SK-N-SH treated with all-trans-retinoic acid at 6 μM for 48 hours (cell line): ENCODE results near the gene LRRC8C.

ENCODE experiments used
- ATAC-seq: fragments of 200-7000 bp; cut with Tn5 transposase; 3 replicates; pipeline ENCODE4 v1.9.1; 2020; ENCODE audit warnings: mild to moderate bottlenecking, moderate library complexity
- ARNTL ChIP-seq: fragments of 450-650 bp; formaldehyde crosslinking; IDR thresholded peaks from 2 replicates; pipeline ENCODE4 v1.5.0; 2020; ENCODE audit warnings: low read depth, mild to moderate bottlenecking, moderate library complexity, borderline replicate concordance
- BACH2 ChIP-seq: fragments of 250-450 bp; sonication (Bioruptor Pico); IDR thresholded peaks from 2 replicates; pipeline ENCODE4 v1.9.0; 2021; ENCODE audit warnings: mild to moderate bottlenecking, borderline replicate concordance
- CSRNP3 ChIP-seq: fragments of 250-450 bp; sonication (Bioruptor Pico); IDR thresholded peaks from 2 replicates; pipeline ENCODE4 v1.5.1; 2021; ENCODE audit warnings: mild to moderate bottlenecking, moderate library complexity
- ESRRG ChIP-seq: fragments of 250-450 bp; sonication (Bioruptor Pico); IDR thresholded peaks from 2 replicates; pipeline ENCODE4 v1.6.1; 2021; ENCODE audit warnings: mild to moderate bottlenecking
- ISL1 ChIP-seq: fragments of 250-450 bp; sonication (Bioruptor Pico); IDR thresholded peaks from 2 replicates; pipeline ENCODE4 v2.1.2; 2022; ENCODE audit warnings: mild to moderate bottlenecking, moderate library complexity
- PPARA ChIP-seq: fragments of 250-450 bp; sonication (Bioruptor Pico); IDR thresholded peaks from 2 replicates; pipeline ENCODE4 v1.5.0; 2020; ENCODE audit warnings: mild to moderate bottlenecking, borderline replicate concordance
- RARB ChIP-seq: fragments of 250-450 bp; sonication (Bioruptor Pico); IDR thresholded peaks from 2 replicates; pipeline ENCODE4 v1.8.0; 2021; ENCODE audit warnings: mild to moderate bottlenecking, moderate library complexity
- TCF4 ChIP-seq: fragments of 250-450 bp; sonication (Bioruptor Pico); IDR thresholded peaks from 2 replicates; pipeline ENCODE4 v1.8.0; 2021; ENCODE audit warnings: mild to moderate bottlenecking, moderate library complexity, borderline replicate concordance
- TOX ChIP-seq: fragments of 250-450 bp; sonication (Bioruptor Pico); IDR thresholded peaks from 2 replicates; pipeline ENCODE4 v1.8.0; 2021; ENCODE audit warnings: mild to moderate bottlenecking, moderate library complexity, borderline replicate concordance
- ZC3H10 ChIP-seq: fragments of 250-450 bp; sonication (Bioruptor Pico); IDR thresholded peaks from 2 replicates; pipeline ENCODE4 v1.5.1; 2021; ENCODE audit warnings: mild to moderate bottlenecking, moderate library complexity
- ZFP3 ChIP-seq: fragments of 250-450 bp; sonication (Bioruptor Pico); IDR thresholded peaks from 2 replicates; pipeline ENCODE4 v1.5.0; 2020; ENCODE audit warnings: mild to moderate bottlenecking, moderate library complexity
- ZFP30 ChIP-seq: fragments of 450-650 bp; formaldehyde crosslinking; IDR thresholded peaks from 2 replicates; pipeline ENCODE4 v1.5.0; 2022; ENCODE audit warnings: mild to moderate bottlenecking, moderate library complexity
- ZNF565 ChIP-seq: fragments of 450-650 bp; formaldehyde crosslinking; conservative IDR thresholded peaks from 2 replicates; pipeline ENCODE4 v1.5.0; 2020; ENCODE audit warnings: low read depth, mild to moderate bottlenecking, moderate library complexity
- ZNF8 ChIP-seq: fragments of 450-650 bp; formaldehyde crosslinking; IDR thresholded peaks from 2 replicates; pipeline ENCODE4 v1.5.0; 2020; ENCODE audit warnings: mild to moderate bottlenecking, moderate library complexity
- TF ChIP-seq, protein P1 (sequence below): fragments of 250-450 bp; sonication (Bioruptor Pico); IDR thresholded peaks from 2 replicates; pipeline ENCODE4 v1.8.0; 2021; ENCODE audit warnings: low read depth, mild to moderate bottlenecking, moderate library complexity, borderline replicate concordance
- TF ChIP-seq, protein P2 (sequence below): fragments of 250-450 bp; sonication (Bioruptor Pico); IDR thresholded peaks from 2 replicates; pipeline ENCODE4 v1.5.1; 2020; ENCODE audit warnings: low read depth, mild to moderate bottlenecking, moderate library complexity
- TF ChIP-seq, protein P3 (sequence below): fragments of 250-450 bp; sonication (Bioruptor Pico); IDR thresholded peaks from 2 replicates; pipeline ENCODE4 v1.5.0; 2020; ENCODE audit warnings: mild to moderate bottlenecking, moderate library complexity

LRRC8C gene

GRCh38 chr1:89603651-89604413, 29.1 kb upstream of the LRRC8C start:
- peak; percentile 69 for ATAC-seq
- TF ChIP-seq, protein P1, sequence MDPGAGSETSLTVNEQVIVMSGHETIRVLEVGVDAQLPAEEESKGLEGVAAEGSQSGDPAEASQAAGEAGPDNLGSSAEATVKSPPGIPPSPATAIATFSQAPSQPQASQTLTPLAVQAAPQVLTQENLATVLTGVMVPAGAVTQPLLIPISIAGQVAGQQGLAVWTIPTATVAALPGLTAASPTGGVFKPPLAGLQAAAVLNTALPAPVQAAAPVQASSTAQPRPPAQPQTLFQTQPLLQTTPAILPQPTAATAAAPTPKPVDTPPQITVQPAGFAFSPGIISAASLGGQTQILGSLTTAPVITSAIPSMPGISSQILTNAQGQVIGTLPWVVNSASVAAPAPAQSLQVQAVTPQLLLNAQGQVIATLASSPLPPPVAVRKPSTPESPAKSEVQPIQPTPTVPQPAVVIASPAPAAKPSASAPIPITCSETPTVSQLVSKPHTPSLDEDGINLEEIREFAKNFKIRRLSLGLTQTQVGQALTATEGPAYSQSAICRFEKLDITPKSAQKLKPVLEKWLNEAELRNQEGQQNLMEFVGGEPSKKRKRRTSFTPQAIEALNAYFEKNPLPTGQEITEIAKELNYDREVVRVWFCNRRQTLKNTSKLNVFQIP: no peak
- TF ChIP-seq CSRNP3 (no peak), ARNTL (CRISPR knock-in tag) (no peak), ZFP30 (no peak), ZNF8 (no peak), TCF4 (CRISPR knock-in tag) (no peak), TOX (CRISPR knock-in tag) (no peak), ZNF565 (no peak), PPARA (CRISPR knock-in tag) (no peak)
- TF ChIP-seq, protein P2, sequence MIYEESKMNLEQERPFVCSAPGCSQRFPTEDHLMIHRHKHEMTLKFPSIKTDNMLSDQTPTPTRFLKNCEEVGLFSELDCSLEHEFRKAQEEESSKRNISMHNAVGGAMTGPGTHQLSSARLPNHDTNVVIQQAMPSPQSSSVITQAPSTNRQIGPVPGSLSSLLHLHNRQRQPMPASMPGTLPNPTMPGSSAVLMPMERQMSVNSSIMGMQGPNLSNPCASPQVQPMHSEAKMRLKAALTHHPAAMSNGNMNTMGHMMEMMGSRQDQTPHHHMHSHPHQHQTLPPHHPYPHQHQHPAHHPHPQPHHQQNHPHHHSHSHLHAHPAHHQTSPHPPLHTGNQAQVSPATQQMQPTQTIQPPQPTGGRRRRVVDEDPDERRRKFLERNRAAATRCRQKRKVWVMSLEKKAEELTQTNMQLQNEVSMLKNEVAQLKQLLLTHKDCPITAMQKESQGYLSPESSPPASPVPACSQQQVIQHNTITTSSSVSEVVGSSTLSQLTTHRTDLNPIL (CRISPR knock-in tag): no peak
- TF ChIP-seq, protein P3, sequence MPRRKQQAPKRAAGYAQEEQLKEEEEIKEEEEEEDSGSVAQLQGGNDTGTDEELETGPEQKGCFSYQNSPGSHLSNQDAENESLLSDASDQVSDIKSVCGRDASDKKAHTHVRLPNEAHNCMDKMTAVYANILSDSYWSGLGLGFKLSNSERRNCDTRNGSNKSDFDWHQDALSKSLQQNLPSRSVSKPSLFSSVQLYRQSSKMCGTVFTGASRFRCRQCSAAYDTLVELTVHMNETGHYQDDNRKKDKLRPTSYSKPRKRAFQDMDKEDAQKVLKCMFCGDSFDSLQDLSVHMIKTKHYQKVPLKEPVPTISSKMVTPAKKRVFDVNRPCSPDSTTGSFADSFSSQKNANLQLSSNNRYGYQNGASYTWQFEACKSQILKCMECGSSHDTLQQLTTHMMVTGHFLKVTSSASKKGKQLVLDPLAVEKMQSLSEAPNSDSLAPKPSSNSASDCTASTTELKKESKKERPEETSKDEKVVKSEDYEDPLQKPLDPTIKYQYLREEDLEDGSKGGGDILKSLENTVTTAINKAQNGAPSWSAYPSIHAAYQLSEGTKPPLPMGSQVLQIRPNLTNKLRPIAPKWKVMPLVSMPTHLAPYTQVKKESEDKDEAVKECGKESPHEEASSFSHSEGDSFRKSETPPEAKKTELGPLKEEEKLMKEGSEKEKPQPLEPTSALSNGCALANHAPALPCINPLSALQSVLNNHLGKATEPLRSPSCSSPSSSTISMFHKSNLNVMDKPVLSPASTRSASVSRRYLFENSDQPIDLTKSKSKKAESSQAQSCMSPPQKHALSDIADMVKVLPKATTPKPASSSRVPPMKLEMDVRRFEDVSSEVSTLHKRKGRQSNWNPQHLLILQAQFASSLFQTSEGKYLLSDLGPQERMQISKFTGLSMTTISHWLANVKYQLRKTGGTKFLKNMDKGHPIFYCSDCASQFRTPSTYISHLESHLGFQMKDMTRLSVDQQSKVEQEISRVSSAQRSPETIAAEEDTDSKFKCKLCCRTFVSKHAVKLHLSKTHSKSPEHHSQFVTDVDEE (CRISPR knock-in tag): no peak

GRCh38 chr1:89604414-89604735, 28.5 kb upstream of the LRRC8C start:
- peak; percentile 49 for ATAC-seq
- no peak for TF ChIP-seq RARB
- TF ChIP-seq ESRRG: no peak
- TF ChIP-seq, protein P3 (CRISPR knock-in tag): no peak

DNA sequence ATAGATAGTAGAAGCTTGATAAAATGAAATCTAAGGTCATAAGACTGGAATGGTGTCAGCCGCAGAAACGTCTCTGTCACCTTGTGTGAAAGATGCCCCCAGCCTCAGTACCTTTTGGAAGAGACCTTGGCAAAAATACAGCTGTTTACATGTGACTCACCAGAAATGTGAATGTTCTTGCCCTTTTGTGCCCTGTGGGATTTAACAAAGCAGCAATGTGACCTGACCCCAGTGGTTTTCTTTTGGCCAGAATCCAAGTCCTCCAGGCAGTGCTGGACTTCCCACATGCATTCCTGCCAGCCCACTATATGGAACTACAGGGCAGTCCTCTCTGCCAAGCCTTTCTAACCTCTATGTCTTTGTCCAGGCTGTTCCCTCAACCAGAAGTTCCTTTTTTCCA, 27.2 kb upstream of the LRRC8C start:
- ATAC-seq: peak; percentile 20; the same call in 2 of the 3 replicates
- no peak for TF ChIP-seq PPARA (CRISPR knock-in tag)
- no peak for TF ChIP-seq ZC3H10 (CRISPR knock-in tag)
- TF ChIP-seq, protein P1: no peak
- TF ChIP-seq, protein P2 (CRISPR knock-in tag): no peak
- TF ChIP-seq ARNTL (CRISPR knock-in tag): no peak
- no peak for TF ChIP-seq ZFP3 (CRISPR knock-in tag)
- TF ChIP-seq RARB: no peak
- TF ChIP-seq ESRRG: no peak
- TF ChIP-seq, protein P3 (CRISPR knock-in tag): no peak
- TF ChIP-seq ISL1: no peak
- TF ChIP-seq CSRNP3: no peak
- TF ChIP-seq TCF4 (CRISPR knock-in tag): no peak
- no peak for TF ChIP-seq ZNF565
- TF ChIP-seq BACH2 (CRISPR knock-in tag): no peak
